ENCODE data around the gene SMIM32. TPM values are rescaled to one million over a fixed set of nuclear protein-coding genes. Genes with fewer than 3 reads are reported as not detected.

Gene SMIM32
- total and polyA plus RNA-seq, 12 donors = not detected

- TF ChIP-seq CTCF (IDR thresholded peaks at IDR 0.05) (no peak), POLR2A (IDR thresholded peaks at IDR 0.05) (no peak)
- no peak overlapping the region for H3K4me3 ChIP-seq
- H3K36me3 ChIP-seq (replicated peaks in 1 of 2) = no peaks in the 10 kb centered on the region
- intact Hi-C loops (cut with DNase I) = no loop called here
- DNase-seq = no peak
- no peaks in the 10 kb centered on the region for H3K9me3 ChIP-seq (replicated peaks in 1 of 3)
- H3K27me3 ChIP-seq = peaks cover 3% of the 10 kb centered on the region
- no peak overlapping the region for H3K27ac ChIP-seq
- 50 to 66% (median 54%) methylated on average over 7 of the region's 7 CpGs for WGBS, 4 donors
- no peaks in the 10 kb centered on the region for H3K4me1 ChIP-seq (replicated peaks in 1 of 2)
Observed at GRCh38 chr5:136228136-136228757, 35.3 kb upstream of the SMIM32 start.

GRCh38 chr5:136226401-136226800 is 33.4 kb upstream of the SMIM32 start:
- DNase-seq = no peak
- no peak overlapping the region for H3K27ac ChIP-seq
- intact Hi-C loops (cut with DNase I) = no loop called here
- H3K4me1 ChIP-seq (replicated peaks in 1 of 2) = no peaks in the 10 kb centered on the region
- no peak for TF ChIP-seq CTCF (IDR thresholded peaks at IDR 0.05)
- TF ChIP-seq POLR2A (IDR thresholded peaks at IDR 0.05) = no peak
- no peak overlapping the region for H3K4me3 ChIP-seq
- H3K36me3 ChIP-seq (replicated peaks in 1 of 2) = no peaks in the 10 kb centered on the region
- H3K9me3 ChIP-seq (replicated peaks in 1 of 3) = no peaks in the 10 kb centered on the region
- 78 to 87% (median 85%) methylated on average over 2 of the region's 2 CpGs for WGBS, 4 donors
- peaks cover 3% of the 10 kb centered on the region for H3K27me3 ChIP-seq

DNA sequence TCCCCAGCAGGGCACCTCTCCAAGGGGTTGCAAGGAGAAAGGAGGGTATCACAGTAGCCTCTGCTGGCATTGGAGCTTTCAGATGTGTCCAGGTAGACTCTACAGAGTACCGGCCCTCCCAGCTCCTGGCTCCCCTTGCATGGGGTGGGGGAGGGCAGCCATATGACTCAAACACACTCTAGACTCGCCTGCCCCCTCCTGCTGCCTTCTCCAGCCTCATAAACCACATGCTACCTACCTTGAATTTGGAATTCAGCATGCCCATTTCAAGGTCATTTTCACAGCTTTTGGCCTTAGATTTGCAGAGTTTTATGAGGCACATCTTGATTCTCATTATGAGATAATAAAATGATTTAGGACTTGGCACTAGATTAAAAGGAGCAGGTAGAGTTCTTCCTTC is 32.8 kb upstream of the SMIM32 start:
- peaks cover 3% of the 10 kb centered on the region for H3K27me3 ChIP-seq
- 32 to 61% (median 47%) methylated on average over 1 to 2 of the region's 2 CpGs for WGBS, 4 donors
- intact Hi-C loops (cut with DNase I) = no loop called here
- no peak for DNase-seq
- no peak overlapping the region for H3K4me3 ChIP-seq
- H3K9me3 ChIP-seq (replicated peaks in 1 of 3) = no peaks in the 10 kb centered on the region
- no peaks in the 10 kb centered on the region for H3K36me3 ChIP-seq (replicated peaks in 1 of 2)
- no peak for TF ChIP-seq POLR2A (IDR thresholded peaks at IDR 0.05)
- no peak for TF ChIP-seq CTCF (IDR thresholded peaks at IDR 0.05)
- H3K4me1 ChIP-seq (replicated peaks in 1 of 2) = no peaks in the 10 kb centered on the region
- no peak overlapping the region for H3K27ac ChIP-seq

DNA sequence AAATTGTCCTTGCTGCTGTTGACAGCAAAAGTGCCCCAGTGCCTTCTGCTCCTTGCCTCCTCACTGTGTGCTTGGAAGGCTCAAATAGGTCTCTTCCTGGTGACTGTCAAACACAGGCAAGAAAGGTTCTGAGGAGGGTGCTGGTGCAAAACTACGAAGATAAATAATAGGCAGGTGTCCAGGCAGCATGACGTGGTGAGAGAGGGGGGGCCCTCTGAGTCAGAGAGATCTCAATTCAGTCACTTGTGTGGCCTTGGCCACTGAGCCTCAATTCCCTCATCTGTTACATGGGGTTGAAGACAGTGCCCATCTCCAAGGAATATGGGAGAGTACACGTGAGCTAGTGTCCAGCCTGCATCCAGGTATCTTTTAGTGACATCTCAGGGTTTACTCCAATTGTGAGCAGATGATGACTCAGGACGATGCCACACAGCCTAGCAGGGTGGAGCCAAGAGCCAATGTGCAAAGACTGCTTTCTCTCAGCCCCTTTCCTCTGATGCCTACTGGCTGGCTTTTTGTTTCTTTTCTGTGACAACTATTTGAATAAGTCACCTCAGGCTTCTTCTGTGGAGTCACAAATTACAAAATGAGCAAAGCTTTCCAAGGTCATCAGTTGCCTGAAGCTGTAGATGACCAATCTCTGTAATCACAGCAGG is 29.7 kb upstream of the SMIM32 start:
- TF ChIP-seq CTCF (IDR thresholded peaks at IDR 0.05) (no peak), POLR2A (IDR thresholded peaks at IDR 0.05) (no peak)
- Histone ChIP-seq H3K36me3 (replicated peaks in 1 of 2) (no peaks in the 10 kb centered on the region), H3K4me1 (replicated peaks in 1 of 2) (no peaks in the 10 kb centered on the region), H3K27me3 (no peaks in the 10 kb centered on the region), H3K9me3 (replicated peaks in 1 of 3) (no peaks in the 10 kb centered on the region), H3K27ac (no peak overlapping the region), H3K4me3 (no peak overlapping the region)
- intact Hi-C loops (cut with DNase I) = no loop called here
- 34 to 57% (median 50%) methylated on average over 4 of the region's 4 CpGs for WGBS, 4 donors
- DNase-seq = peak; percentile 17 to 58 (median 30)

All from adrenal gland (tissue), 12 donors.